HCT116 (cell line): ENCODE data around the gene SNPH.

Experiments used
- ATF3 ChIP-seq: IDR thresholded peaks from 2 replicates; pipeline ENCODE4 v1.6.1; 2012
- CTCF ChIP-seq, 3 experiments: fragments of 200-600 bp in 1 of 3; sonication (generic) in 1 of 3; IDR thresholded peaks in 2 of 3; conservative IDR thresholded peaks in 1 of 3; 2 replicates each; pipeline ENCODE4 v1.5.1; 2012 to 2017; ENCODE audit warnings: low read depth in 2 of 3, low read length in 2 of 3, antibody characterized with exemption in 1 of 3, borderline replicate concordance in 1 of 3, control low read depth in 1 of 3, mild to moderate bottlenecking in 1 of 3, mixed read lengths in 1 of 3, mixed run types in 1 of 3, moderate library complexity in 1 of 3; ENCODE audit not compliant: insufficient read depth in 1 of 3
- EGR1 ChIP-seq: IDR thresholded peaks from 2 replicates; pipeline ENCODE4 v1.6.1; 2012; ENCODE audit warnings: low read depth
- EZH2 ChIP-seq: fragments of 200-600 bp; sonication (generic); IDR thresholded peaks from 2 replicates; pipeline ENCODE4 v1.6.1; 2017; ENCODE audit warnings: antibody characterized with exemption, mixed run types
- JUND ChIP-seq: IDR thresholded peaks from 2 replicates; pipeline ENCODE4 v1.6.1; 2012
- MAX ChIP-seq: IDR thresholded peaks from 2 replicates; pipeline ENCODE4 v1.6.1; 2012
- POLR2A ChIP-seq: IDR thresholded peaks from 2 replicates; pipeline ENCODE4 v1.7.0; 2011; ENCODE audit warnings: borderline replicate concordance; ENCODE audit not compliant: insufficient read depth, insufficient read length; ENCODE audit errors: extremely low read depth
- POLR2AphosphoS5 ChIP-seq: IDR thresholded peaks from 2 replicates; pipeline ENCODE4 v1.6.1; 2011; ENCODE audit warnings: mild to moderate bottlenecking, low read depth, low read length, moderate library complexity
- RAD21 ChIP-seq: IDR thresholded peaks from 2 replicates; pipeline ENCODE4 v1.6.1; 2012; ENCODE audit warnings: low read depth, mild to moderate bottlenecking
- REST ChIP-seq: IDR thresholded peaks from 2 replicates; pipeline ENCODE4 v1.6.1; 2012; ENCODE audit warnings: low read depth
- ZBTB33 ChIP-seq: IDR thresholded peaks from 2 replicates; pipeline ENCODE4 v1.6.1; 2011; ENCODE audit warnings: mild to moderate bottlenecking, low read length, moderate library complexity; ENCODE audit not compliant: insufficient replicate concordance; ENCODE audit errors: extremely low read depth
- ZNF274 ChIP-seq: fragments of 200-500 bp; sonication (Bioruptor generic); IDR thresholded peaks from 2 replicates; pipeline ENCODE4 v1.6.1; 2014; ENCODE audit warnings: mild to moderate bottlenecking, low read depth, low read length, inconsistent platforms

GRCh38 chr20:1312904-1313235 lies 46.8 kb downstream of the SNPH start:
- TF ChIP-seq ZBTB33: no peak
- TF ChIP-seq POLR2AphosphoS5: no peak
- TF ChIP-seq CTCF (IDR thresholded peaks at IDR 0.05 in 2 of 3, conservative IDR thresholded peaks at IDR 0.05 in 1 of 3; ENCODE audit: borderline replicate concordance in 1 of 3, insufficient read depth in 1 of 3, low read depth in 2 of 3, low read length in 2 of 3): no peak
- TF ChIP-seq ATF3: no peak
- TF ChIP-seq POLR2A: no peak
- no peak for TF ChIP-seq JUND
- TF ChIP-seq EZH2: no peak
- no peak for TF ChIP-seq EGR1
- no peak for TF ChIP-seq REST
- TF ChIP-seq ZNF274: no peak
- TF ChIP-seq RAD21: no peak
- TF ChIP-seq MAX: no peak
